Fibroblast of mammary gland (primary cell): ENCODE measurements around the gene LRFN2.

Experiments used
- DNase-seq: peaks from one replicate; pipeline ENCODE4 v3.0.0-alpha.2; 2010; ENCODE audit warnings: low read depth
- H3K4me3 ChIP-seq: 2 replicates; pipeline ENCODE4 v1.5.1; 2011; ENCODE audit warnings: low read depth, mild to moderate bottlenecking, low read length, moderate library complexity; ENCODE audit not compliant: control insufficient read depth
- CTCF ChIP-seq: conservative IDR thresholded peaks from 2 replicates; pipeline ENCODE4 v1.5.1; 2011; ENCODE audit warnings: low read depth, low read length, inconsistent platforms; ENCODE audit not compliant: control insufficient read depth, insufficient read depth

LRFN2 gene

GRCh38 chr6:40369891-40370290, 217.3 kb downstream of the LRFN2 start:
- DNase-seq = no peak
- TF ChIP-seq CTCF = no peak
- no peak overlapping the region for H3K4me3 ChIP-seq

- H3K4me3 ChIP-seq = no peak overlapping the region
- no peak for TF ChIP-seq CTCF
- DNase-seq = no peak
Measured at GRCh38 chr6:40369042-40369441, 218.1 kb downstream of the LRFN2 start.

GRCh38 chr6:40362859-40363258, 224.3 kb downstream of the LRFN2 start:
- TF ChIP-seq CTCF = no peak
- H3K4me3 ChIP-seq = no peak overlapping the region
- no peak for DNase-seq

GRCh38 chr6:40359808-40360207, 227.4 kb downstream of the LRFN2 start:
- no peak for TF ChIP-seq CTCF

GRCh38 chr6:40358473-40359460, 228.4 kb downstream of the LRFN2 start:
- no peak for DNase-seq
- TF ChIP-seq CTCF = no peak
- H3K4me3 ChIP-seq = no peak overlapping the region

More at GRCh38 chr6:40359808-40360207, 227.4 kb downstream of the LRFN2 start:
- H3K4me3 ChIP-seq = no peak overlapping the region
- no peak for DNase-seq

GRCh38 chr6:40356242-40356910, 230.8 kb downstream of the LRFN2 start:
- no peak for TF ChIP-seq CTCF
- H3K4me3 ChIP-seq = no peak overlapping the region
- DNase-seq = peak; percentile 47
